GM21526 (cell line): ENCODE data around the gene ADGRF1.

Source experiments
- ATAC-seq: cut with Tn5 transposase; IDR thresholded peaks from one replicate; pipeline ENCODE4 v1.9.1; 2021; ENCODE audit warnings: moderate library complexity; ENCODE audit not compliant: unreplicated experiment, low FRiP score

The ADGRF1 gene

DNA sequence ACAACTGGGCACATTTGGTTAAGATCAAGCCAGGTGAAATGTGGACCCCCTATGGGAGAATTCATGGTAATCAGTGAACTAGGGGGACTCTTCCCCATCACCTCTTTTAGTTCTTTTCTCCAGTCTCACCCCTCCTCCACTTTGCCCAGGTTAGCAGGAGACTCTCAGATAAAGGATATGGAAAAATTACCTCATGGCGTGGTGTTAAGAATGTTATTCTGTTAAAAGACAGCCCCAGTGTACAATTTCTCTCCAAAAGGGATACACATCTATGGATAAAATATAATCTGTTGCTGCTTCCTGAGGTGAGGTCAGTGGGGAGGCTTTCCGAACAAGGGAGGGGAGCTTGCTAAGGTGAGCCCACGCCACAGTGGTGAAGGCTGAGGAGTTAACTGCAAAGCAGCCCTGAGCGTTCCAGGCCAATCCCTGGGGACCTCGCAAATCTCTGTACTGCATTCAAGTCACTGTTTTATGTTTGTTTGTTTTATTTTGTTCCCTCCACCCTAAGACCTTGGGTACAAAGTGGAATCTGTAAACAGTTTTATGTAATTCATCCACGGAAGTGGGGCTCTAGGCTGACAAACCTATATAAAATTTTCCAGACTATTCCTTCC is 52.0 kb downstream of the ADGRF1 start:
- ATAC-seq: no peak

DNA sequence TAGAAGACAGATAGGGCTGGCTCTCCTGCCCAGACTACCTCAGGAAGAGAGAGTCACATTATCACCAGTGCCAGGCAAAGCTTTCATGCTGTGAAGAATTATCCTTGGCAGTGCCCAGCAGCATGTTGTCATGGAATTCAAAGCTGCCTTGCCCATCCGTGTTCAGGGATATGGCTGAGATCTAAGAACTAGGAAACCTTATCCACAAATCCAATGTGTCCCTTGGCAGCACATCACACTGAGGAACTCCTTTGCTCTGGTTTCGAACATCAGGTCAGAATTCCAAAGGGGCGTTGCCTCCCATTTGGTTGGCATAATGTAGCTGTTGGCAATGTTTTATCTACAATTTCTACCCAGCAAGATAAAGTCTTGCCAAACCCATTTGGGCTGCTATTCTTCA is 52.7 kb downstream of the ADGRF1 start:
- no peak for ATAC-seq

DNA sequence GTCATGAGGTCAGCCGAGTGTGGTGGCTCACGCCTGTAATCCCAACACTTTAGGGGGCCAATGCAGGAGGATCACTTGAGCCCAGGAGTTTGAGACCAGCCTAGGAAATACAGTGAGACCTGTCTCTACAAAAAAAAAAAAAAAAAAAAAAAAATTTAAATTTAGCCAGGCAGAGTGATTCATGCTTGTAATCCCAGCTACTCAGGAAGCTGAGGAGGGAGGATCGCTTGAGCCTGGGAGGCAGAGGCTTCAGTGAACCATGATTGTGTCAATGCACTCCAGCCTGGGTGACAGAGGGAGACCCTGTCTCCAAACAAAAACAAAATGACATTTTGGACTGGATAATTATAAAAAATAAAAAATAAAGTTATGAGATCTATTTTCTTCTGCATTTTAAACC is 56.2 kb downstream of the ADGRF1 start:
- no peak for ATAC-seq

DNA sequence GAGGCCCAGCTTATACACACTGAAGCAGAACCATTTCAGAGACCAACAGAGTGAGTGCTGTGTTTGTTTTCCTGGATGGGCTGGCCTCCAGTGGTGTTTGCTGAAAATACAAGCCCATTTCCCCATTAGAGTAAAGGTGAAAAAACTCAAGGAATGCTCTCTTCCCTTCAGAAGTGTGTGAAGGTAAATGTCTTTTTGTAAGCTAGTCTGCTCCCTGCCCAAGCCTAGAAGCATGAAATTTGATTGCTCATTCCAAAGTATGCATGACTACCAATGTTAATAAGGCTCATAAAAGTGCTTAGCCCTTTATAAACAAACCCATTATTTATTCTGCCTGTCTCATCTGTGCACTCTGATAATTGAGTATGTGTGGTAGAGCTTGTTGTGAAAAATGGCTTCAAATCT is 59.1 kb downstream of the ADGRF1 start:
- no peak for ATAC-seq

DNA sequence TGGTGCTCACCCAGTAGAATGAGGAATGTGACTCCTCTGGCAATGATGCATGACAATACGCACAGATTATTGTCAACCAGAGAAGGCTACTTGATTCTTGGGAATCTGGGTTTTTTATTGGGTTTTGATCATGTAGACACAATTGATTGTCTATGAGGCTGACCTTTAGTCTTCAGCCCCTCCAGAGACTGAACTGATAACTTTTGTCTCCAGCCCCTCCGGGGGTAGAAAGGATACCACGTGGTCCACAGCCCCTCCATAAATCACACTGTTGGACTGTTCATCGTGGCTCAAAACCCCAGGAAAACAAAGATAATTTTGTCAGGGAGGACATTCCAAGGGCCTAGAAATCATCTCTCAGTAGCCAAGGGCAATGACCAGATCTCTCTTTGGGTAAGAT is 62.9 kb downstream of the ADGRF1 start:
- ATAC-seq: no peak

DNA sequence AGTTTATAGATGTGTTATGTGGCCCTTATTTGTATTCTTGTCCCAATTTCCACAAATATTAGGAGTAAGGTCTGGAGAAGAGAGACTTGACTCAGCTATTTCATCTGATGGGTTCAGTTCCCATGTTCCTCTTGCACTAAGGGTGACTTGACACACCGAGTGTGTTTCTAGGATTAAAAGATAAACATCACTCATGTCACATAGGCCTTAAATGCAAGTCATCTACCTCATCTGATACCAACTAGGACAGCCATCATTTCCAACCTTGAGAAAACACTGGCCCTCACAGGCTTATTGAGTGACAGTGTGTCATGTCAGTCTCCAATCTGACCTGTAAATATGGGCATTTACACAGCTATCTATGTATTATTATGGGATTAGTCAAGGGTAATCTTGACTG is 67.3 kb downstream of the ADGRF1 start:
- no peak for ATAC-seq

DNA sequence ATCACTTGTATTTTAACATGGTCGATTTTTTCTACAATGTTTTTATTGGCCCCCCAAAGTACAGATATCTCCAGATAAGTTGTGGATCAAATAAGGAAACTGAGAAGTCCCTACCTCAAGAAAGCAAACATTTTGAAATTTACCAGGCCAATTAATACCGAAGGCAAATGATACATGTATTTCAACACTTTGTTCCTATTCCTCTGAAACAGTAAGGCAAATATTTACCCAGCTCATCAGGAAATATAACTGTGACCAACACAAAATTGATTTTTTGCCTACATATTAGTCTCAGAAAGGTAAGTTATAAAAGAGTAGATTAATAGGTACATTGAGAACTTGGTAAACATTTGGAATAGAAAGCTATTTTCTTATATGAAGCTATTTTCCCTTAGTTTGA is 69.1 kb downstream of the ADGRF1 start:
- no peak for ATAC-seq

DNA sequence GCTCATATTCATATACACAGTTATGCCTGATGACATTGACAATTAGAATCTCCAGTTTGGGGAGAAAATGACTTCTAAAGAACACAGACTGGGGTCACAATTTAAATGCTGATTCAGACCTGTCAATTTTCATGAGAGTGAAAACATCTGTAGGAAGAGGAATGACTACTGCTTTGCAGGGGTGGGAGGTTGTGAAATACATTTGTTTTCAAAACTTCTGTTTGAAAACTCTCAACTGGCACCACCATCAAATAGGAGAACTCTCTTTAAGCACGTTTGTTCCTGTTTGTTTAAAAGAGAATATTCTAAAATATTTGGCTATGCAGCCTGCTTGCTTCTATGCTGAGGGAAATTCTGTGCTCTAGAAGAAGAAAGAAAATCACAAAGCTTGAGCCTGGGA is 69.6 kb downstream of the ADGRF1 start:
- ATAC-seq: no peak

DNA sequence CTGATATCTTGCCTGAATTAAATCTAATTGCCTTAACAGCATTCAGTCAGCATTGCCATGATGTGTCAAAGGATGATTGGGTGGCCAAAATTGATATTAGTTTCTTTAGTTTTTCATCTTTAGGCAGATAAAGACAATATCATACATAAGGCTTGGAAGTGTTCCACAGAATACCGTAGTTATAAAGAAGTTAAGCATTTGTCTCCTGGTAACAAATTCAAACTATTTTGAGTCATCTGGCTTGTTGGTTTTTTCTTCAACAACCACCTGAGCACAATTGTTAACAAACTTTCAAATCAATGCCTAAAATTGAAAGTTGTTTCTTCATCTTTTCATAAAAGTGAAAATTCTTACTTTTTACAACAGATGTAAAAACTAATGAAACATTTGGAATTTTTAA is 72.9 kb downstream of the ADGRF1 start:
- ATAC-seq: no peak

DNA sequence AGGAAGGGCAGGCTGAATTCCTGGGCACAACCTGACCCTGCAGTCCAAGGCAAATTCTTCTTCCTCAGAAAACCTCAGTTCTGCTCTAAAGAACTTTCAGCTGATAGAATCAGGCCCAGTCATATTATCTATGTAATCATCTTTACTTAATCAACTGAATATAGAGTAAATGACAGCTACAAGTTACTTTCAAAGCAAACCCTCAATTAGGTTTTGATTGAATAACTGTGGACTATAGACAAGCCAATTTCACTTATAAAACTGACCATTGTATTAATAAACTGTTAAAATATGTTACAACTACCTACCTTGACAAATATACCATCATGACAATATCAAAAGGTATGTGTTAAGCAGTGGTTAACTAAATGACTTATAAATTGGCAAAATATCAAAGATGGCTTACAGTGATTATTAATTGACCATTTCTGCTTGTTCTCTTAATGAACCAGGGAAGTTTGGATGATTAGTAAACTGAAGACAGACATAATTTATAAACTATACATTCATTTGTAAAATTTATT is 74.2 kb downstream of the ADGRF1 start:
- no peak for ATAC-seq

DNA sequence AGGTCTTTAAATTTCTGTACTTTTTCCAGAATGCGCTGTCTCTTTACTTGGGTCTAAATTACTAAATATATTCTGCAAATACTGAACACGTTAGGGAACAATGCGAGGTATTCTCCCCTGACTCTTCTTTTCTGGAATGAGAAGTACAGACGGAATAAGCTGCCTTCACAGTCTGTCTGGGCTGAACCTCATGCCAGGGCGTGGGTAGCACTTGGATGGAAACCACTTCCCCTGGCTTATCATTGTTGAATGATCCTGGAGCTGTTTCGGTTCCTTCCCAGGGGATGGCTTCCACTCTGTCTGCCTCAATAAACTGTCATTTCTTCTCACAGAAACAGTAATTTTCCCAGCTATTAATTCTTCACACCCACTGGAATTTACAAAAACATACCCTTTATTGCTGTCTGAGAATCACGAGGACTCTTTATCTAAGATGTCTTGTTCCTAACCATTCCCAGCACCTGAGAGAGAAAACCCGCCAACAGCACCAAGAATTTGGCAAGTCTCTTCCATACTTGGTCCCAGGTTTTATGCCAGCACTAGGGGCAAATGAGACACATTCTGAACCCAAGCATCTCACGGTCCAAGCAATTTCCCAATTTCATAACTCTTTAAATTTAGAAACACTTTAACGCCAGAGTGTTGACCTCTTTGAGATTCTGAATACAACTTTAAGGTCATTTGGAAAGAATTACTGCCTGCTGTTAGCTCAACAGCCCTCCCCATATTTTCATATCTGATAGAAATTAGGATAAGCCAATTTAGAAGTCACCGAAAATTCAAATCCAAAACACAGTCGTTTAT is 77.2 kb downstream of the ADGRF1 start:
- ATAC-seq: no peak

DNA sequence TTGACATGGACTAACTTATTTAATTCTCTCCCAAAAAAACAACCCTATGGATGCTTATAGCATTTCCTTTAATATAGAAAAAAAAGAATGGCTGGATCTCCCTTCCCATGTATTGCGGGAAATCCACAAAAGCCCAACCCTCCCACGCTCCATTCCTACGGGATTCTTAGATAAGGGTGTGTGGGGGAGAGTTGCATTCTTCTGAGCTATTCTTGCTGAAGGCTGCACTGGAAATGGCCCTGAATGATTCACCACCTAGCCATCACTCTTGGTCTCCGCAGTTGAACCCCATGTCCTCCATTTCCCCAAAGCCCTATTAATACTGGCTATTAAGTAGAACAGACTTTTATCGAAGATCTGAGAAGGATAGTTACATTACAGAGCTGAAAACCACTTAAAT is 78.5 kb downstream of the ADGRF1 start:
- ATAC-seq: no peak

DNA sequence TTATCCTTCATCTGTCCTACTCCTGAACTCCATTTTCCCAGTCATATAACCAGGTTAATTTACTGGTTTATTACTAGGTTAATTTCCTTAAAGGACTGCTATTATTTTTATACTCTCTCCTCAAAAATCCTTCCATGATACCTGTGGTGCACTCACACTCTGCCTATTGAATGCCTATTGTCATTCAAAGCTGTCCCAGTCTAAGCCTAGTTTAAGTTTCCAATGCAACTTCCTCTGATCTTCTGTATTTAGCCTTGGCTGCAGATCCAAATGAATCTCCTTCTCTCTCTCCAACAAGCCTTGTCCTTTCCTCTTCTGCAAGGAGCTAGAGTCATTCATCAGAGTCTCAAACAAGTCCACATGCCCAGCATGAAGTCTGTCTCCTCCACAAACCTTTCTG is 79.1 kb downstream of the ADGRF1 start:
- no peak for ATAC-seq

DNA sequence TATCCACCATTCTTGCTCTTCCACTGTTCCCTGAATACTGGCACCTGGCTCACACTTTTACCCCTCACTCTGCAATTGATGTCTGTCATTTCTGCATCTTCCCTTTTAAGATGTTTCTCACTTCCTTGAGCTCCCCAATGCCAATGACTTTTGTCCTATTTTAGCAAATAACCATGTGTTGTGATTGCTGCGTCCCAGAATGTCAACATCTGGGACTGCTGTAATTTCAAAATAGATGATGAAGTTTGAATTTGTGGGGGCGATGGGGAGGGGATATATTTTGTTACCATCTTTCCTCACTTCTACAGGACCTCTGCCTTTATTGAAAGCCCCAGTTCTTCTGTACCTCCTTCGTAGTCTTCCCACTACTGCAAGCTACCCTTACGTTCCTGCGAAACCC is 80.4 kb downstream of the ADGRF1 start:
- ATAC-seq: no peak

DNA sequence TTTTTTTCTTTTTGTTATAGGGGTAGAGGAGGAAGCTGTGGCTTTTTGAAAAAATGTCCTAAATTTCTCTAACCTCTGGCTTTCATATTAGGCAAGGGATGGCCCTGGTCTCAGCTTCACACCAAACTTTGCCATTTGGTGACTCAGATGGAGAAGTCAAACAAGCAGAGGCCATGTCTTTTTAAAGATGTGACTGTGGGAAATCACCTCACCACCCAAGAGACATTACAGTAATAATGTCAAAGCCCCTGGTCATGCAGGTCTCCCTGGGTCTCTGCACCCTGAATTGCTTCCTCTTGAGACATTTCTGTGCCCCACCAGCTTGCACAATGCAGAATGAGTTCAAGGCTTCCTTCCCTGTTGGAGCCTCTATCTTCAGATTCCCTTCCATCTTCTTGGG is 80.9 kb downstream of the ADGRF1 start:
- no peak for ATAC-seq

DNA sequence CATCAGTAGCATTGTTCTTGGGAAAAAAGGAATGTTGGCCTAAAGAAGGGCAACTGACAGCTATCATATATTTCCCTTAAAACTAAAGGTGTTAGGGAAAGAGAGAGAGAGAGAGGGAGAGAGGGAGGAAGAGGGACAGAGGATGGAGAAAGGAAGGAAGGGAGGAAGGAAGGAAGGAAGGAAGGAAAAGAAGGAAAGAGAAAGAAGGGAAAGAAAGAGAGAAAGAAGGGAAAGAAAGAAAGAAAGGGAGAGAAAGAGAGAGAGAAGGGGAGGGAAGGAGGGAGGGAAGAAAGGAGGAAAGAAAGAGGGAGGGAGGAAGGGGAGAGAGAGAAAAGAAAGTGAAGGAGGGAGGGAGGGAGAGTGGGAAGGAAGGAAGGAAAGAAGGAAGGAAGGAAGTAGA is 82.7 kb downstream of the ADGRF1 start:
- no peak for ATAC-seq

DNA sequence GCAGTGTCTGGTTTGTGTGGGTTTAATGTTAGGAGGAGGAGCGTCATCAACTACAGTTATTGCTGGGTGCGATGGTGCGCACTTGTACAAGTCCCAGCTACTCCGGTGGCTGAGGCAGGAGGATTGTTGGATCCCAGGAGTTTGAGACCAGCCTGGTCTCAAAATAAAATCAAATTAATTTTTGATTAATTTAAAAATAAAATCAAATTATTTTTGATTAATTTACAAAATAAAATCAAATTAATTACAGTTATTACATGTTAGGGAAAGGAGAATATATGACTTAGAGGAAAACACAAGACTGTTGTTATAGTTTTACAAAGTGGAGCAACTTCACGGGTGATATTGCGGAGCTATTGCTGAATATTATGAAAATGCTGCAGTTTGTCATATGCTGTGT is 85.7 kb downstream of the ADGRF1 start:
- no peak for ATAC-seq

DNA sequence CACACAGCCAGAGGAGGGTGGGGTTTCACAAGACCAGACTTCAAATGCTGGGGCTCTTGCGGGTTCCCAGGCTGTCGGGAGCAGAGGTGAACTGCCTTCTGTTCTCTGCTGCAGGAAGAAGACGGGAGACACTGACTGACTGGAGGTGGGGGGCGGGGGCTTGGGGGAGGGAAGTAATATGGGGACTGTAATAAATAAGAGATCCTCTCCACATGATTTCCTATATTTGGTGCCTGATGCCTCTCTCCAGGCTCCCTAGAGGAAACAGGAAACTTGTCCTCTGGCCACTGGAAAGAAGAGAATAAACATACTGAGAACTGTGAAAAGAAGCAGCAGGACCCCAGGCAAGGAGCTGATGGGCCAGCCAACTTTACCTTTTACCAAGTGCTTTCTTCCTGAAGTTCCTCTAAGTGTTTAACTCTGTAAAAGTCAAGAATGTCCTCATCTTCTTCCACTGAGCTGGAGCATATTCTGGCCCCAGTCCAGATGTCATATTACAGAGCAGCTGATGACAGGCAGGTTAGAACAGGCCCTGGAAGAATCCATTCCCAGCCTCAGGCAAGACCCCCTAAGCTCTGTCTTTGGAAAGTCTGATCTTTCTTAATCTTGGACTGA is 87.2 kb downstream of the ADGRF1 start:
- no peak for ATAC-seq

DNA sequence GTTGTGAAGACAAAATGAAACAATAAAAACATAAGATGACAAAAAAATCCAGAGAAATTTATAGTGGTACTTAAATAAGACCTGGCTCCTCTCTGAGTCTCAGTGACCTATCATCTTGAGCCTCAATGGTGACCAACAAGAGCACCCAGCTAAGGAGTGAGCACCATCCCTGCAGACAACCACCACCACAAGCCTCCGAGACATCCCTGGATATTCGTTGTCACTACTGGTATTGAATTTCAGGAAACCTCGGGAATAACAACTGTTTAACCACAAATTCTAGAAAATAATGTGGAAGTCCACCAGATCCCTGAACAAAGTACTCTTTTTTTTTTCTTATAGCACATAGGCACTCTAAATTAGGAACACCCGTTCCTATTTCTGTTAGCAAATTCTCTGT is 88.2 kb downstream of the ADGRF1 start:
- ATAC-seq: no peak

DNA sequence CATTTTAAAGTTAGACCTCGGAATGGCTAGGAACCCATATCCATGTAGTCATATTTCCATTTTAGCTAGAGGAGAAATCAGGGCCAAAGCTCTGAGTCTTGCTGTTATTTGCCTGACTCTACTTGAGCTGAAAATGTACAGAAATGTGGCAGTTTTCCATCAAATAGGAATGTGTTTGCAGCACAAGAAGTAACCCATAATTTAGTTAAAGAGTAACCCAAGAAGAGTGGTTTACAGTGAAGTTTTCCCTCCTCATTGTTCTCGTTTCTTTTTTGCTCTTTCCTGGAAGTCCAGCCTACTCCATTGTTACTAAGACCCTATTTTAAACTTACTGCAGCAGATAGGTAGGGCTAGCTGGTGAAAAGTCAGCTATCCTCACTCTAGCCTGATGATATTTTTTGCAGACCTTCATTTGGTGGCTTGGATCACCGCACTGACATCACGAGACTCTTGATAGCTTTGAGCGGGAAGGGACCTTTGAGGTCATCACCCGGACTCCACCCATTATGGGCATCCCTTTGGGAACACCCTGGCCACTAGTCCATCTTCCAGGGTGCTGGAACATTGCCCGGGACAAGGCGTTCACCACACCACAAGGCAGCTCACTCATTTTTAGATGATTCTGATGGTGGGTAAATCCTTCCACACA is 92.4 kb downstream of the ADGRF1 start:
- no peak for ATAC-seq

DNA sequence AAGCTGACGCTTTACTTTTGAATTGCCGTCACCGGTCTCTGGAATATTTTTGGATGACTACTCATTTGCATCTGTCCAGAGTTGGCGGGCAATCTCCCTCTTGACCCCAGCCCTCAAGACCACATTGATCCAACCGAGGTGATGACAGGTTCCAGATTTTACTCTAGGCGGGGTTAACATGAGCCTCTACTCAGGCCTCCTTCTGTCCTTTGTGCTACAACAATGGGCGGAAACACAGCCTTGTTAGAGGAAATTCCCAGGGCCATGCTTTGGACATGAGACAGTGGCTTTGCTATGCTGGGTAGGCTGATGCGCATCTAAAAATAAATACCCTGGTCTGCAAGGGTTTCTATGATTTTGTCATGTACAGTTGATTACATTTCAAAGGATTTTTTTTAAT is 93.4 kb downstream of the ADGRF1 start:
- no peak for ATAC-seq
